GM21825 (cell line): Measurements from ENCODE around the gene LIPC.

Source experiments
- ATAC-seq: cut with Tn5 transposase; IDR thresholded peaks from one replicate; pipeline ENCODE4 v1.9.1; 2021; ENCODE audit warnings: mild to moderate bottlenecking, moderate library complexity; ENCODE audit not compliant: unreplicated experiment

The LIPC gene

DNA sequence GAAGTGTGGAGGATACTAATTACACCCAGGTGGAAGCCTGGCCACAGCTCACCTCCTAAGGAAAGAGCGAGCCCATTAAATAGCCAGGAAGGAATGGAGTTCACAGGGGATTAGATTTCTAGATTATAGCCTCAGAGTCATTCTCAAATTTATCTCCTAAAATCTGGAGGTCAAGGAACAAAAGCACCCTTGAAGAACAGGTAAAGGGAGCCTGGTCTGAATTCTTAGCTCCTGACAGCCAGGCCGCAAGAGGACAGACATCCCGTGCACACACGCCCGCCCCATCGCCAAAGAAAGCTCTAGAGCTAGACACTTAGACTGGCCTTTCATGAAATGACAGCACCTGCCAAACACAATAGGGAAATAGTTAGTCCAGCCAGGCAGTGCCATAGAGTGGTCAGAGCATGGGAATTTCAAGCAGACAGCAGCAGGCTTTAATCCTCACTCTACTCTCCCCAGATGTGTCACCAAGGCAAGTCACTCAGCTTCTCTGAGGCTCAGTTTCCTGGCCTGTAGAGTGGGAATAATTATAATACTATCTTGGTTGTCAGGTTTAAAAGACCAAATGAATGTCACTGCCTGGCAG is 59.2 kb downstream of the LIPC start:
- no peak for ATAC-seq

DNA sequence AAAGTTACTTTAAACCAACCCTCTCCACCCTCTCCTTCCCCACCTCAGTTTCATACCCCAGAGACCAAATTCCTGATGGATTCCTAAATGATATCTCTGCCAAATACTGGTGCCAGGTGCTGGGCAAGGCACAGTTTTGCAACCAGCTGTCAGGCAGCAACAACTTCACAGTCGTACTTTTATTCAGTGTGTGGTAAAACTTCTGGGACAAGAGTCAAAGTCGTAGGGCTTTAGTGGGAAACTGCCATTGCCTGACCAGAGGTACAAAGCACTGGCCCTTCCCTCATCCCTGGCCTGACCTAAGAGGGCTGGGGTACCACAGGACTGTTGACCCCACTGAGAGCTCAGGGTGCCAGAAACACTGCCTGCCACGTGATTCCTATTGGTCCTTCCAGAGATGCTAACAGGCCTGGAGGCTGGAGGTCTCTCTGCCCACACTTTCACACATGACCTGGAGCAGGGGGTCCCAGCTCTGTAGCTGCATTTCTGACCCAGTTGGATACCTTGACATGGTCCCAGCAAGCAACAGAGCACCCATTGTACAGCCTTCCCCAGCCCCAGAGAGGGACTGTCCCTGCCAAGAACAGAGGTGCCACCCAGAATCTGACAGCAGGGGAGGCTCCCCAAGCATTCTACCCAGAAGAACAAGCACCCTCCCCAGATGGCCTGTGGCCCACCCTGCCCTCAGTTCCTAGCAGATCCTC is 59.9 kb downstream of the LIPC start:
- ATAC-seq, result no peak

DNA sequence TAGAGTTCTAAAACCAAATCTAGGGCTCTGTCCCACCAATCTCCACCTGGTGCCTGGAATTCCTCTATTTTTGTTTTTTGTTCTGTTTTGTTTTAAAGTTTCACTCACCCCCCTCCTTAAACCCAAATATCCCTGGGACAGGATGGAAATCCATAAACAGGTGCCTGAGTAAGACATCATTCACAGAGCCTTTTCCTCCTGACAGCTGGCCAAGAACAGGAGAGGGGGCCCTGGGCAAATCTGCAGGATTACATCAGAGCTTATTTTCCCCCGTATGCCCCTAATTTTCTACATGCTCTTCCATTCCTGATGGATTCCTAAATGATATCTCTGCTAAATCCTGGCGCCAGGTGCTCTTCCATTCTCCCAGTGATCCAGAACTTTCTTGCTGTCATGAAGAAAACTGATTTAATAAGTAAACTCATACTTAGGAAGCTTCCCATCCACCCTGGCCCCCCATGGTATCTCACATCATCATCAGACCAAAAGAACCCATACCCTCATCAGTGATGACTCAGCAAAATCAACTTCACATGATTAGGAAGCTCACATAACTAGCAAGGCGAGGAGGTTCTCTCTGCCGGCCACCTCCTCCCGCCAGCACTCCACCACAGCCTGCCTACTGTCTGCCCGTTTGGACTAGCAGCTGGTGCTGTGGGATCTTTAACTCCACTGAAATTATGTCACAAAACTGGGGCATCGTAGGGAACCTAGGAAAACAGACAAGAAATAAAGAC is 61.0 kb downstream of the LIPC start:
- no peak for ATAC-seq

- no peak for ATAC-seq
Observed at GRCh38 chr15:58494567-58494966, 62.8 kb downstream of the LIPC start.

GRCh38 chr15:58495891-58496408 is 64.2 kb downstream of the LIPC start:
- ATAC-seq, result no peak

- ATAC-seq, result no peak
Observed at GRCh38 chr15:58497046-58497785, 65.4 kb downstream of the LIPC start.

DNA sequence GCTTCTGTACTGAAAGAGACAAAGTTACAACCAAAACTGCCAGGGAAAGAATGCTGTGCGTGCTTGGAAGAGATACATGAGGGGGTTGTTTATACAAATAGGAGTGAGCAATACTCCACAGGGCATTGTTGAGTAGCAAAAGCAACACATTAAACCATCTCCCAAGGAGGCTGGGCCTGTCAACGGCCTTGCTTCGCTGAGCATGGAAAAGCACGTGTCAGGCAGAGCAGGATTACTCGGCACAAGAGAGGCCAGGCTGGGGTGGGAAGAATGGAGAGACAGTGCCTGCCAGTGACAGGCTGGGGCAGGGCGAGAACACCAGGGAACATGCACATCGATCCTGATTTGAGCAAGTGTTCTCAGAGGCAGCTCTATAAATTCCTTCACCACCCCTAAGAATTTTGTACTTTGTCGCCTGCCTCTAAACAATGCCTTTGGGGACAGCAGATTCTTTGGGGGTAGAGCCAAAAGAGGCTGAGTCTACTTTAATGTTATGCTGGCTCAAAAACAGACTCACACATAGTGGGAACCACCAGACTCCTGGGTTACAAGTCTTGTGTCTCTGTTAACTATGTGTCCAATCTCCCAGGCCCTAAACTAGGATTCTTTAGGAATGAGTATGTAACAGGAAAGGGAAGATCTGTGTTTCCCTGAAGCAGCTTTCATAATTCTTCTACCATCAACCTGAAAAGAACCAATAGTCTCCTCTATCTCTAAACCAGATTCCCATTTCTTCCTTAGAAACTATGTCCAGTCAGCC is 67.2 kb downstream of the LIPC start:
- ATAC-seq, result no peak

DNA sequence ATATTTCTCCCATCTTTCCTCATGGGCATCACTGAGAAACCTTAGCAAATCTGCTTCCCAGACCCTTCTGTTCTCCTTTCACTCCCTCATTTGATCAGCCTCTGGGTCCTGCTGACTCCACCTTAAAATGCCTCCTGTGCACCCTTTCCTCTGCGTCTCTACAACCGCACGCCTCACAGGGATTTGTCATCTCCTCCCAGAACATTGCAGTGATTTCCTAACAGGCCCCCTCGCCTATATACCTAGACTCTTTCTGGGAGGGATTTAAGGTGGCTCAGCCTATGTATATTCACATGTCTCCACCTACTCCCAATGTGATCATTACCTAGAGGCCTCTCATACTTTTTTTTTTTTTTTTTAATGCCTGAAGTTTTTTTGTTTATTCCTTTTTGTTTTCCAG is 69.2 kb downstream of the LIPC start:
- no peak for ATAC-seq

DNA sequence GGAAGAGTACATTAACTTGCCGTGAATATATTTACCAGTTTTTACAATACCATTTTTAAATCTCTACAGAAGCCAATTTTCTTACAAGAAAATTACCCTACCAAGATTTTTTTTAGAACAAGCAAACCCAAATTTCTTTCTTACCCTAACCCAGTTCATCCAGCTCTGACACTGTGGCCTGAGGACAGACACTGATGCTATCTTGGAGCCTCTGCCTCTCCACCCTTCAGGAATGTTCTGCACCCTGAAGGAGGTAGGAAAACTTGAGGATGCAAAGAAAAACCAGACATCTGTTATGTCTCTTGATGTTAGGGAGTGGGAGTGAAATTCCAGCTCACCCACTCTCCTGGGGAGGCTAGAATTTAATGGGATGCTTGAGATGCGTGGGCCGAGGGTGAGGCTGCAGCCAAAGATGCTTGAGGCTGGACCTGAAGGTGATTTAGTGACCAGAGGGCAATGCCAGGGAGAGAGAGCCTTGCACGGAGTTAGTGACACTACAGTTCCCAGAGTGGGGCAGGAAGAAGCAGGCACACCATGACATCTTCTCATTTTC is 69.9 kb downstream of the LIPC start:
- ATAC-seq, result no peak

GRCh38 chr15:58503139-58504027 is 71.6 kb downstream of the LIPC start:
- no peak for ATAC-seq

DNA sequence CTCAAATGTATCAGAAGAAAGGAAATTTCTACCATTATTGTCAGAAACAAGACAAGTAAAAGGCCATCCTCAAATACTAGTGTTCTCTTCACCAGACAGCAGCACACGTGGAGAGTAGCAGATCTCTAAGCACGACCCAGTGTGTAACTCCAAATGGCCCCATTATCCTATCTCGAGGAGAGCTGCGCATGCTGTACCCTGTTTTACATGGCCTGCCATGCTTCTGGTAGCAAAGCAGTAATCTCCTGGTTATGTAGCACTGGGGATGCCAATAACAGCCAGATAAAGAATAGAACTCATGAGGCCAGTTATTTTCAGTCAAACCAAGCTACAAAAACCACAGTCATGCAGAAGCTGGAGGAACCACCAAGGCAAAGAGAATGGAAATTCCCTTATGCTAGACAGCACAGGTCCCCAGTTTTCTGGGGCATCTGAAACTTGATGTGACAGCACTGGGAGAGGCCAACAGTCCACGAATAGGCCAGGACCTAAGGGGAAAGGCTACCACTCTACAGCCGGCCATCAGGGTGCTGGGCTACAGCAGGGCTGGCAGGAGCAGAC is 73.0 kb downstream of the LIPC start:
- ATAC-seq, result no peak

GRCh38 chr15:58505581-58505980 is 73.8 kb downstream of the LIPC start:
- ATAC-seq, result no peak

- ATAC-seq, result no peak
Observed at GRCh38 chr15:58506064-58506490, 74.3 kb downstream of the LIPC start.

- no peak for ATAC-seq
Observed at GRCh38 chr15:58506783-58507668, 75.2 kb downstream of the LIPC start.

GRCh38 chr15:58509556-58509955 is 77.8 kb downstream of the LIPC start:
- ATAC-seq, result no peak

- ATAC-seq, result no peak
Observed at GRCh38 chr15:58510715-58511598, 79.2 kb downstream of the LIPC start.

GRCh38 chr15:58511599-58511987 is 79.8 kb downstream of the LIPC start:
- ATAC-seq, result no peak
